Activated T-helper 1 cell treated with anti-CD3 and anti-CD28 coated beads, Interleukin-2, amount 50 U/mL, for 16 hours (primary cell): ENCODE data around the gene SIRT2.
"Not testable (repeated sequence)": the region's sequence is repeated elsewhere in the genome, so short reads cannot be mapped to it uniquely, and the experiment has no call there.

ENCODE experiments used
- DNase-seq, 2 donors: peaks; one replicate each; pipeline ENCODE4 v3.0.0-alpha.2; 2020; ENCODE audit warnings: low read depth in 1 of 2, low spot score in 1 of 2

SIRT2 gene

DNA sequence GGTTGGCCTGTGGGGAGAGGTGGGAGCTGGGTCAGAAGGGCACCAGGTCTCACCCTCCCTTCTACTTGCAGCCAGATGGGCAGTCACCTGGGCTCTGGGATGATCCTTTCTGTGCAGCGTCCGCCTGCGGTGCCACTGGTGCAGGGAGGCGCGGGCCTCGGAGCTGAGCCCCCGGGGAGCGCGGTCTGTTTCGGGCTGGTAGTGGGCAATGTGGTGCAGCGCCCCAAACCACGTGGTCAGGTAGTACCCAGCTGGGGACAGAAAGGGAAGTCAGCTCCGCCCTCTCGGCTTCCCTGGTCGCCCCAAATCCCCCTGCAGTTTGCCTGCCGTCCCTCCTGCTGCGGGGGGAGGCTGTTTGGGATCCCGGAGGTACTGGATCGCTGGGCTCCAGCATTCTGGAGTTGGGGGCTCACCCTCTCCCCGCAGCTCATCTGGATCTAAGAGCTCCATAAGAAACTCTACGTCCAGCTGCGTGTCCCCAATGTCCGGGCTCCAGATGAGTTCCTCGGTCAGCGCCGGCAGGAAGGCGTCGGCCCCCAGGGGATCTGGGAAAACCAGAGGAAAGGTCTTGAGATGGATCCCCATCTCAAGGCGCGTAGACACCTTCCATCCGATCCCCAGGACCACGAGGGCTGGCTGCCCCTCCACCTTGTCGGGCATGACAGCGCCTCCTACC is 30.1 kb downstream of the SIRT2 start:
- DNase-seq, result no peak

DNA sequence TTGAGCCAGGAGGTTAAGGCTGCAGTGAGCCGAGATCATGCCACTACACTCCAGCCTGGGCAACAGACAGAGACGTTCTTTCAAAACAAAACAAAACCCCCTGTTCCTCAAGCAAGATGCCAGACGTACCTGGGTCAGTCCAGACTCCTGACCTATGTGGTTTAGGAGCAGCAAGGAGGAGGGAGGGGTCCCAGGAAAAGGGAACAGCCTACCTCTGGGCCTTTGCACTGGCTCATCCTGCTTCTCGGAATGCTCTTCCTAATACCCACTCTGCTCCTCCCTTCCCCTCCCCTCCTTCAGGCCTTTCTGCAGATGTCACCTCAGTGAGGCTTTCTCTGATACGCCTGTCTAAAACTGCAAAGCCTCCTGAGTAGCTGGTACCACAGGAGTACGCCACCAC is 30.9 kb downstream of the SIRT2 start:
- DNase-seq, result no peak

DNA sequence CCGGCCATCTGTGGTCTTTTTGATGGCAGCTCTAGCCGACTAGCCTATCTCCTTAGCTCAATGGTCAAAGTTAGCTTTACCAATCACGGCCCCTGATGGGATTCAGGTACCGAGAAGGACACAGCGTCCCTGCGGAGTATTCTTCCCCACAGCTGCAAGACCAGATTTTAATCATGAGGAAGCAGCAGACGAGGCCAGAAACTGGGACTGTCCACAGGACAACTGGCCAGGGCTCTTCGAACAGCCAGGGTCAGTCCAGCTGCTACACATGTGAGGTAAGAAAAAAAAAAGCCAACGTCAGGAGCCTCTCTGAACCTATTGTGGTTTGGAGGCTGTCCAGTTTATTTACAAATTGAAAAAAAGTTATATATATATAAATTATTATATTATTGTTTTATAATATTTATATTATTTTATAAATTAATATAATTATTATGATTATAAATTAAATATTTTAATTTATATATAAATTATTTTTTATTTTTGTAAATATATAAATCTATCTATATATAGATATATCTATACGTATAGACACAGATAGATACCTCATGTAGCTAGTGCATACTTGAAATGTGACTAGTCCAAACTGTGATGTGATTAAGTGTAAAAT is 32.1 kb downstream of the SIRT2 start:
- no peak for DNase-seq

DNA sequence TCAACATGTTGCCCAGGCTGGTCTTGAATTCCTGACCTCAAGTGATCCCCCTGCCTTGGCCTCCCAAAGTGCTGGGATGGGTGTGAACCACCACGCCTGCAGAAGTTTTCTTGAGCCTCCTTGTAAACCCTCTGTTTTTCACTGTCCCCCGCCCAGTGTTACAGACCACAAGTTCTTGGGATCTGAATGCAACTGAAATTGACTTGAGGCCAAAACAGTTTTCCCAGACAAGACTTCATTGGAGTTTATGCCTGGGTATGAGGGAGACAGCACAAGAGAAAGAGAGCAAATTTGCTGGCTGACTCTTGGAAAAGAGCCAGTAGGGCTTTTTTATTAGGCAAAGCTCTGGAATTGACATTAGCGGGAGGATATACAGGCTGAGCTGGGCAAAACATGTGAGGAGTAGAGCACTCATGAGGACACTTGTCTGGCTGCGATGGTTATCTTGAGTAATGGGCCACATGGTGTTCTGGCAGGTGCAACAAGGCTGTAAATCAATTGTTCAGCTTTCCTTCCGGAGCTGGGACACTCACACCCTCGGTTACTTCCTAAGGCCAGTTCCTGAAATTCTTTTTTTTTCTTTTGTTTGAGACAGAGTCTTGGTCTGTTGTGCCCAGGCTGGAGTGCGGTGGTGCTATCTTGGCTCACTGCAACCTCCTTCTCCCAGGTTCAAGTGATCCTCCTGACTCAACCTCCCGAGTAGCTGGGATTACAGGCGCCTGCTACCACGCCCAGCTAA is 36.9 kb downstream of the SIRT2 start:
- DNase-seq, result no peak

DNA sequence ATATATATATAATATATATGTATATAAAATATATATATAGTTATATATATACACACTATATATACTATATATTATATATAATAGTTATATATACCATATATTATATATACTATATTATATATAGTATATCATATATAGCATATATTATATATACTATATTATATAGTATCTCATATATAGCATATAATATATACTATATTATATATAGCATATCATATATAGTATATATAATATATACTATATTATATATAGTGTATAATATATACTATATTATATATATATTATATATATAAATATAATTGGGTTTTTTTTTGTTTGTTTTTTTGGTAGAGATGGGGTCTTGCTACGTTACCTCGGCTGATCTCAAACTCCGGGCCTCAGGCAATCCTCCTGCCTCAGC is 38.0 kb downstream of the SIRT2 start:
- DNase-seq, result no peak

DNA sequence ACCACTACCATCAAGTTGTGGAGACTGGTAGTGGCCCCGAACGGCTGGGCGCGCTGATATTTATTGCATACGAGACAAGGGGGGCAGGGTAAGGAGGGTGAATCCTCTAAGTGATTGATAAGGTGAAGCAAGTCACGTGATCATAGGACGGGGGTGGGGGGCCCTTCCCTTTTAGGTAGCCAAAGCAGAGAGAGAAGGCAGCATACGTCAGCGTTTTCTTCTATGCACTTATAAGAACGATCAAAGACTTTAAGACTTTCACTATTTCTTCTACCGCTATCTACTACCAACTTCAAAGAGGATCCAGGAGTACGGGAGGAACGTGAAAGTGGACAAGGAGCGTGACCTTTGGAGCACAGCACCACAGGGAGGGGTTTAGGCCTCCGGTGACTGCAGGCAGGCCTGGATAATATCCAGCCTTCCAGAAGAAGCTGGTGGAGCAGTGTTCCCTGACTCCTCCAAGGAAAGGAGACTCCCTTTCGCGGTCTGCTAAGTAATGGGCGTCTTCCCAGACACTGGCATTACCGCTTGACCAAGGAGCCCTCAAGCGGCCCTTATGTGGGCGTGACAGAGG is 39.7 kb downstream of the SIRT2 start:
- not testable (repeated sequence) for DNase-seq

DNA sequence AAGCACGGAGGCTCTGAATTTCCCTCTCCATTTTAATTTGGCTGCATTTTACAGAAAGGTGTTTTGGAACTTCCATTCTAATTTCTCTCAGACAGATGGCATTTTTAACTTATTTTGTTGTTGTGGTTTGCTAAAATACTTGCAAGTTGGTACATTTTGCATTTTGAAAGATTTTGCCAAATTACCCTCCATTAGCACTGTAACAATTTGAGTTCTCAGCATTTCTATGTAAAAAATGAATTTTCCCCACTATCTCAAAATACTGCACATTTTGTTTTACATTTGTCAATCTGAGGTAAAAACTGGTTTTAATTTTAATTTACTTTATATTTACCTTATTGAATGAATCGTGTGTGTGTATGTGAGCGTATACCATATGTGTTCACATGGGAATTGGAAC is 42.6 kb downstream of the SIRT2 start:
- no peak for DNase-seq

DNA sequence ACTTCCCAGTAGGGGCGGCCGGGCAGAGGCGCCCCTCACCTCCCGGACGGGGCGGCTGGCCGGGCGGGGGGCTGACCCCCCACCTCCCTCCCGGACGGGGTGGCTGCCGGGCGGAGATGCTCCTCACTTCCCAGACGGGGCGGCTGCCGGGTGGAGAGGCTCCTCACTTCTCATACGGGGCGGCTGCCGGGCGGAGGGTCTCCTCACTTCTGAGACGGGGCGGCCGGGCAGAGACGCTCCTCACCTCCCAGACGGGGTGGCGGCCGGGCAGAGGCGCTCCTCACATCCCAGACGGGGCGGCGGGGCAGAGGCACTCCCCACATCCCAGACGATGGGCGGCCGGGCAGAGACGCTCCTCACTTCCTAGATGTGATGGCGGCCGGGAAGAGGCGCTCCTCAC is 43.7 kb downstream of the SIRT2 start:
- DNase-seq, result not testable (repeated sequence)

DNA sequence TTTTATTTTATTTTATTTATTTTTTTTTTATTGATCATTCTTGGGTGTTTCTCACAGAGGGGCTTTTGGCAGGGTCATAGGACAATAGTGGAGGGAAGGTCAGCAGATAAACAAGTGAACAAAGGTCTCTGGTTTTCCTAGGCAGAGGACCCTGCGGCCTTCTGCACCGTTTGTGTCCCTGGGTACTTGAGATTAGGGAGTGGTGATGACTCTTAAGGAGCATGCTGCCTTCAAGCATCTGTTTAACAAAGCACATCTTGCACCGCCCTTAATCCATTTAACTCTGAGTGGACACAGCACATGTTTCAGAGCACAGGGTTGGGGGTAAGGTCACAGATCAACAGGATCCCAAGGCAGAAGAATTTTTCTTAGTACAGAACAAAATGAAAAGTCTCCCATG is 44.5 kb downstream of the SIRT2 start:
- not testable (repeated sequence) for DNase-seq

DNA sequence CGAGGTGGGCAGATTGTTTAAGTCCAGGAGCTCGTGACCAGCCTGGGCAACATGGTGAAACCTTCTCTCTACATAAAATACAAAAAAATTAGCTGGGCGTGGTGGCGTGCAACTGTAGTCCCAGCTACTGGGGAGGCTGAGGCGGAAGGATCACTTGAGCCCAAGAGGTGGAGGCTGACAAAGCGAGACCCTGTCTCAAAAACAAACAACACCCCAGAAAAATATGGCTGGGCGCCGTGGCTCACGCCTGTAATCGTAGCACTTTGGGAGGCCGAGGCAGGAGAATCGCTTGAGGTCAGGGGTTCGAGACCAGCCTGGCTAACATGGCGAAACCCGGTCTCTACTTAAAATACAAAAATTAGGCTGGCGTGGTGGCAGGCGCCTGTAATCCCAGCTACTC is 46.2 kb downstream of the SIRT2 start:
- DNase-seq, result no peak

DNA sequence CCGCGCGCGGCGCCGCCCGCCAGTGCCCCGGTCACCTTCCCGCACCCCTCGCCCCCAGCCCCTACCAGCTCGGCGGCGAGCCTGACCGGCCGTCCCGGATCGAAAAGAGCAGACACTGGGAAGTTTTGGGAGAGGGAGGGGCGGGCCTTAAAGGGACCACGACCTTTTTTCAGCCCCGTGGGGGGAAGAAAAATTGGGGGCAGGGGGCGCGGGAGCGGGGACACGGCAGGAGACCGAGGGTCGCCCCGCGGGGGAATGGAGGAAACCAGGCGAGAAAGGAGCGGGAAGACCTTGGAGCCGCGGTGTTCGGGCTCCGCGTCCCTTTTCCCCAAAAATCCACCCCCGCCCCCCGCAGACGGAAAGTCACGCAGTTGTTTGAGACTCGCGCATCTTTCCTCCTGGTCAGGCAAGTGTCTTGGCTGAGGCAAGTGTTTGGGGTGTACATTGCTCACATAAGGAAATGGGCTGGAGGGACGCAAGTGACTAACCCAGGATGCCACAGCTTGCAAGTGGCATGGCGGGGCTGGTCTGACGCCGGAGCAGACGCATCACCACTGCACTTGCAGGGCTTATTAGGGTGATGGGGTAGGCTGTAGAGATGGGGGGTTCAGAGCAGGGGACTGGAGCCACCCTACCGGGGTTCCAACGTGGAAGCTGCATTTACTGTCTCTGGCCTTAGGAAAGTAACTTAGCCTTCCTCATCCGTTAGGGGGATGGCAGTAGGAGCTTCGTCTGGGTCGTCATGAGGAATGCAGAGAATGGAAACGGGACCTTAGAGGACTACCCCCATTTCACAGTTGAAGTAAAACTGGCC is 47.0 kb downstream of the SIRT2 start:
- DNase-seq, result peak in 1 of 2 donors; percentile 47

DNA sequence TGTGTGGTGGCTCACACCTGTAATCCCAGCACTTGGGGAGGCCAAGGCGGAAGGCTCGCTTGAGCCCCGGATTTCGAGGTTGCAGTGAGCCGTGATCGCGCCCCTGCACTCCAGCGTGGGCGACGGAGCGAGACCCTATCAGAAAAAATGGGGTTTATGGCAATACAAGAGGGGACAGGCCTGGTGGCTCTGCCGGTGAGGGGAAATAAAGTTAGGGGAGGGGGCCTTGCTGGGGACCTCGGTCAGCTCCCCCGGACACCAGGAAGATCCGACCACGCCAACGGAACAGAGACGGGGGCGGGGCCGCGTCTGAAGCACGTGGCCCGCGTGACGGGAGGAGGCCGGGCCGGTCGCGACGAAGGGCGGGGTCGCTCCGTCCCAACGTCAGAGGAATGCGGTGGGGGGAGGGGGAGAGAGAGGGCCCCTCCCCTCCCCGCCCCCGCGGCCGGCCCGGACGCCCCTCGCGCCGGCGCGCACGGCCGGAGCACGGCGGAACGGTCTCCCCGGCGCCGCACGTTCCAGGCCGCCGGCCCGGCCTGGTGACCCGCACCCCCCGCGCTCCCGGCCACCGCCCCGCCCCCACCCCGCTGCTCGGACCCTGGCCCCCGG is 47.7 kb downstream of the SIRT2 start:
- DNase-seq, result peak; percentile 75 to 83

DNA sequence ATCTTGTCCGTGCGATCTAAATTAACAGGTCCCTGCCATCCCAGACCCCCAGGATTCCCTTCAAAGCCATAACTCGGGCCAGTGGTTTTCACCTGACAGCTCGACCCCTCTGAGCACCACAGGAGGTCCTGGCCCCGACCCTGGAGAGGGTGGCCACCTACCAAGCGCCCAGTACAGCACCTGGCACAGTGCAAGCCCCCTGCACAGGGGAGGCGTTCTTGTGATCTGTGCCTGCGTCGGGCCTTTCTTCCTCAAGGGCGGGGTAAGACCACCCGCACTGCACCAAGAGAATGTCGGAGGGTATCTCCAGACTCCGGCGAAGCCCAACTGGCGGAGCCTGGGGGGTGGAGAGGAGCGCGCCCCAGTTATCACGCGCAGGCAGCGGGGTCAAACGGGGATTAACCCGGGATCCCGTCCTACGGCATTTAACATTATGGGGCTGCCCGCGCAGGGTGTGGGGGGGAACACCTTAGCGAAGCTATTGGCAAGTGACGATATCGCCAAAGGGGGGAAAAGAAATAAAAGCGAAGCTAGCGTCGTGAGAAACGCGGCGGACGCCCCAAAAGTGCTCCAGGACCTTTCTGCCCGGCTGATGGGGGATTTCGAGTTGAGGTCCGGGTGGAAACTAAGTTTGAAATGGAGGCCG is 48.3 kb downstream of the SIRT2 start:
- peak in 1 of 2 donors; percentile 23 for DNase-seq

DNA sequence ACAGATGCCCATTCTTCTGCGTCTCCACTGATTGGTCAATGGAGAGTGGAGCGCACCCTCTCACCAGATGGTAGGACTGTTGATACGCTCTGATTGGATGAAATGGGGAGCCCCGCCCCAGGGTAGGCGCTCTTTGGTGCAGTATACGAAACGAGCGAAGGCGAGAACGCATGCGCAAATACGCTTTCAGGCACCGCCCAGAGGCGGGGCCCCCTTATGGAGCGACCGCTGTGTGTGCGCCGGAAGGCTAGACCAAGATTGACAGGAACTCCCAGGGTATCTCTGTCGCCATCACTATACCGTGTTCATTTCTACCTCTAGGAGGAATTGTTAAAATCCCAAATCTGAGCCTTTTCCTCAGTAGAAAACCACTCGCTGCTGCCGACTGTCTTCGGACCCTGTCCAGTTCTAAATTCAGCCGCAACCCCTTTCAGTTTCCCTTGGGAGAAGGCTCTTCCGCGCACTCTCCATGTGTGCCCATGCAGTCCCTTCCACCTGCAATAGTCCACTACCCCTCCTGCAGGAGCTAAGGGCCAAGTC is 48.9 kb downstream of the SIRT2 start:
- peak; percentile 14 to 97 for DNase-seq

DNA sequence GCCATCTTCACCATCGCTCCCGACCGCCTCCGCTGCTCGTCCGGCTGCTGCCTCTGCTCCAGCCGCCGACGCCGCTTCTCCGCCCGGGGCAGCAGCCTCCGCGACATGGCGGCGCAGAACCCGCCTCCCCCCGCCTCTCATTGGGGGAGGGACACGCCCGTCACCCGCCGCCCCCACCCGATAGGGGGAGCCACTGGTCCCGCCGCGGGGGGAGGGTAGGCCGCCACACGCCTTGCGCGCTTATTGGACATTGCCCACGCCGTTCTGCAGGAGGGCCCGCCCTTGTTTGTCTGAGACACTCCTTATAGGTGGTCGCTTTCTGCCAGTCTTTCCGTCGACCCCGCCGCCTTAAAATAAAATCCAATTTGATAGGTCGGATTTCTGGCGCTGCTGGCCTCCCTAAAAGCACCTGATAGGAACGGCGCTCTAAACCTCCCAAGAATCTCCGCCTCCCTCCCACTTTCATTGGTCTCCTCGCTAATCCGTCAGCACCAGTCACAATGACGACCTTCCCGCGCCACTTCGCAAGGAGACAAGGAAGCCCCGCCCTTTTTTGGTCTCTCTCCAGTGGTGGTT is 49.5 kb downstream of the SIRT2 start, which contains the start of gene HNRNPL:
Gene HNRNPL, minus strand, starts transcription at position 127 of the 576 bp plus-strand sequence. Its CDS starts 20 bp downstream, at position 107.
- peak; percentile 97 to 99 for DNase-seq

DNA sequence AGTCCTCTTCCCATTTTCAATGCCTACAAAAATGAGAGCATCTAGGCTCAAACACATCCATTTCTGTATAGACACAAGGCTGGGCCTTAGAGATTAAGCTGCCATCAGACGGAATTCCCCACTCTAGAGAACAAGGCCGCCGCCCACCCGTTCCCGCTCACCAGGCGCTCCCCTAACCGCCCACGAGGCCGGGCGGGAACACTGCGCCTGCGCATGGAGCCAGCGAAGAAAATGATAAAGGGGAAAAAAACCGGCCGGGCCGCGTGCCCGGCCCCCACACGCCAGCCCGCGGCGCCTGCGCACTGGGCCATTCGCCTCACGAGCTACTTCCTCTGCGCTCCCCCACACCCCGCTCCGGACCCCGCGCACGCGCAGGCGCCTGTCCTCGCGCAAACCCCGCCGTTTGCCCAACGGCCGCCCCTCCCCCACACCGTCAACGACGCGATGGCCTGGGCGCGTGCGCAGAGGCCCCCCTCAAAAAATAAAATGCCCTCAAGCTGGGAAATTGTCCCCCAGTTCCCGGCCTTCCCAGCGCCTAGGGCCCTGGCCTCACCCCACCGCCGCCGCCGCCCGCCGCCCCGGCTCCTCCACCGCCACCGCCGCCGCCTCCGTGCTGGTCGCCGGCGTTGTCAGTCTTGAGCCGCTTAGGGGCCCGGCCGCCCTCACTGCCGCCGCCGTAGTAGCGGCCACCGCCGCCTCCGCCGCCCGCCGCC is 50.1 kb downstream of the SIRT2 start:
- DNase-seq, result peak; percentile 96 to 99

DNA sequence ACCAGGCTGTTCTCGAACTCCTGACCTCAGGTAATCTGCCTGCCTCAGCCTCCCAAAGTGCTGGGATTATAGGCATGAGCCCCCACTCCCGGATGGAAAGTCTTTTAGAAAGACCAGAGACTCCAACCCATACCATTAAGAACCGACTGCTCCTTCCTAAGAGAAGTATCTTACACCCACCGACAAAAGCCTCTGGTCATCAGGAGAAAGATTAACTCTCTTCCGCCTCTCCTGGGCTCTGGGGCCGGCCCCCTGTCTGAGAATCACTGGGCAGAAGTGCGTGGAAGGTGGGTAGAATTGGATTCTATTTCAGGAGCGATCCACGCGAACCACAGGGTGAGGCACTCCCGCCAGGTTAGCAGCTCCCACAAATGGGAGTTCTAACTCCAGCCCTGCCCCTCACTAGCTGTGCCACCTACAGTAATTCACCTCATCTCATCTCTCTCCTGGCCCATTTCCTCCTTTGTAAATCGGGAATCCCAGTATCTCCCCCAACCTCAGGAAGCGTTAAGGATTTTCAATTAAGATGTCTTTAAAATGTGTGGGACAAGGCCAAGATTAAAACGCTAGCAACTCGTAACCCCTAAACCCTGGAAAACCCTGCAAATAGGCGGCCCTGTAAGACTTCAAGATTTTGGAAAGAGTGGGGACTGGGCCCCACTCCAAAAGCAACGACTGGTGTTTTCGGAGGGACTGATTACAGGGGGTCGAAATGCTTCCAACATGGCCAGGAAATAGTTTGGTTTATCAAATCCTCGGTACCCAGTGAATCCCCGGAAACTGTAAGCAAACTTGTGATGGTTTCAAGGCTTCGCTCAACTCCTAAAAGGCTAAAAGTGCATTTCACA is 50.9 kb downstream of the SIRT2 start:
- no peak for DNase-seq

DNA sequence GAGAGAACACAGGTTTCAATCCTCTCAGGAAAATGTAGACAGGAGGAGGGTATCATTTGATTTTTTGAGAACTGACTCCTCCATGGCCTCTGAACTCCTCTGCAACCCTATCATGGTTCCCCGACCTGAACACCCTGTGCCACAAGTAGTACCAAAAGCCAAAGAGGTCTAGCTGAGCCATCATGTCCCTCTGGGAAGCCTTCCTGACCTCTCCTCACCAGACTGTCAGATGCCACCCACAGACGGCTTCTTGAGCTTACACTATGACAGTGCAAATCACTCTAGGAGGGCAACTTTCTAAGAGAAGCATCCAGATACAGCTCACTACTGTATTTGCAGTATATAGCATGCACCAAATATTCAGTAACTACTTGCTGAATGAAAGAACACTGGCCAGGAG is 53.3 kb downstream of the SIRT2 start:
- DNase-seq, result no peak
